BJ (cell line): ENCODE results near the gene PKN3. TPM values are rescaled to one million over a fixed set of nuclear protein-coding genes. Genes with fewer than 3 reads are reported as not detected.
"Not testable (repeated sequence)": the region's sequence is repeated elsewhere in the genome, so short reads cannot be mapped to it uniquely, and the experiment has no call there.

Experiments
- CTCF ChIA-PET: fragments of 350-600 bp; formaldehyde crosslinking; extraction: SDS; loops from one replicate; lab custom pipeline; 2021; ENCODE audit warnings: antibody characterized with exemption, inconsistent platforms; lab: Yijun Ruan, JAX
- POLR2A ChIA-PET: fragments of 300-600 bp; sonication (Branson Sonifier 250); formaldehyde crosslinking; extraction: SDS; loops from one replicate; lab custom pipeline; 2021; ENCODE audit warnings: antibody characterized with exemption; lab: Charles Lee
- DNase-seq: peaks from one replicate; pipeline ENCODE4 v3.0.0-alpha.2; 2011; ENCODE audit warnings: low read depth
- H3K27me3 ChIP-seq: 2 replicates; pipeline ENCODE4 v1.6.0; 2011; ENCODE audit warnings: low read length; ENCODE audit not compliant: control insufficient read depth, insufficient read depth
- H3K36me3 ChIP-seq: 2 replicates; pipeline ENCODE4 v1.5.1; 2011; ENCODE audit warnings: low read length; ENCODE audit not compliant: control insufficient read depth, insufficient read depth
- H3K4me3 ChIP-seq: 2 replicates; pipeline ENCODE4 v1.5.1; 2011; ENCODE audit warnings: low read depth, mild to moderate bottlenecking, control low read depth, low read length
- CTCF ChIP-seq: IDR thresholded peaks from 2 replicates; pipeline ENCODE4 v1.5.1; 2011; ENCODE audit warnings: low read depth, mild to moderate bottlenecking, control low read depth, inconsistent platforms, low read length, moderate library complexity; ENCODE audit not compliant: insufficient read depth
- polyA plus RNA-seq: library from polyadenylated mRNA; depleted of rRNA; stranded (reverse); fragments of >200 nt; gene quantifications from 2 replicates; pipeline ENCODE4 v1.2.3, GENCODE V29; 2011

The PKN3 gene
- polyA plus RNA-seq, 1 experiment: 3.4 TPM

- H3K36me3 ChIP-seq: peaks cover 4% of the 10 kb centered on the region
These were observed 8.0 kb upstream of the PKN3 start for GRCh38 chr9:128694344-128694743.

GRCh38 chr9:128696923-128697707 is 5.2 kb upstream of the PKN3 start:
- Histone ChIP-seq H3K27me3 (no peaks in the 10 kb centered on the region), H3K36me3 (peaks cover 4% of the 10 kb centered on the region), H3K4me3 (no peak overlapping the region)
- ChIA-PET CTCF (interaction anchor here (1.3 to 2.0 kb wide), 3 partner anchors 13 to 62 kb away, joined by 3 to 11 read pairs (median 4); no protein-coding TSS in a partner anchor), POLR2A (no interaction called here)
- no peak for TF ChIP-seq CTCF
- DNase-seq: no peak

More at GRCh38 chr9:128694344-128694743, 8.0 kb upstream of the PKN3 start:
- H3K27me3 ChIP-seq: no peaks in the 10 kb centered on the region
- CTCF ChIA-PET: interaction anchor here (6.3 kb wide), 1 partner anchor 7 kb away, joined by 41 read pairs; the partner anchor contains the start of gene PKN3
- no peak for TF ChIP-seq CTCF
- POLR2A ChIA-PET: no interaction called here
- no peak overlapping the region for H3K4me3 ChIP-seq
- no peak for DNase-seq

- POLR2A ChIA-PET, H3K4me3 ChIP-seq, H3K36me3 ChIP-seq, H3K27me3 ChIP-seq, DNase-seq: not testable (repeated sequence)
- CTCF ChIA-PET: interaction anchor here (2.3 to 3.6 kb wide), 2 partner anchors 8 to 64 kb away, joined by 9 to 41 read pairs; partner anchors contain the start of gene SET
These were observed 3.1 kb upstream of the PKN3 start for GRCh38 chr9:128699096-128699795.

- DNase-seq: no peak
- H3K36me3 ChIP-seq: no peaks in the 10 kb centered on the region
- ChIA-PET POLR2A (interaction anchor here (0.6 kb wide), 1 partner anchor 287 kb away, joined by 3 read pairs; no protein-coding TSS in a partner anchor), CTCF (interaction anchor here (1.1 to 3.6 kb wide), 7 partner anchors 10 to 129 kb away, joined by 3 to 41 read pairs (median 4); partner anchors contain the start of genes SET, SPOUT1 and ZDHHC12)
- no peak overlapping the region for H3K4me3 ChIP-seq
- no peaks in the 10 kb centered on the region for H3K27me3 ChIP-seq
- no peak for TF ChIP-seq CTCF
These were observed 962 bp upstream of the PKN3 start for GRCh38 chr9:128701227-128701854.

GRCh38 chr9:128702949-128703615 is 779 bp downstream of the PKN3 start:
- Histone ChIP-seq H3K27me3 (no peaks in the 10 kb centered on the region), H3K36me3 (no peaks in the 10 kb centered on the region), H3K4me3 (peak overlapping the region; percentile 75)
- TF ChIP-seq CTCF: no peak
- DNase-seq: no peak
- CTCF ChIA-PET: interaction anchor here (1.0 to 1.4 kb wide), 2 partner anchors 11 to 68 kb away, joined by 3 read pairs; no protein-coding TSS in a partner anchor
- POLR2A ChIA-PET: no interaction called here
